Stomach (tissue), 9 donors: Measurements from ENCODE around the gene C19orf85. TPM values are rescaled to one million over a fixed set of nuclear protein-coding genes. Genes with fewer than 3 reads are reported as not detected.
A peak's percentile ranks its signal among the peaks of the same experiment; 100 is the strongest.

Source experiments
- DNase-seq, 2 donors: peaks; one replicate each; pipeline versions ENCODE4 v3.0.0 to v3.0.0-alpha.2; 2013 to 2019
- H3K27ac ChIP-seq, 5 donors: fragments of 200-600 bp in 4 of 5; sonication (generic) in 4 of 5; one replicate each; pipeline ENCODE4 v1.5.1; 2013 to 2019; ENCODE audit warnings: mild to moderate bottlenecking in 1 of 5, moderate library complexity in 1 of 5
- H3K27me3 ChIP-seq, 3 donors: fragments of 200-600 bp; sonication (generic); one replicate each; pipeline ENCODE4 v1.5.1; 2017 to 2019; ENCODE audit warnings: mixed run types in 1 of 3
- H3K36me3 ChIP-seq, 4 donors: fragments of 200-600 bp; sonication (generic); 1 replicate in 3 of 4; 2 replicates in 1 of 4; pipeline ENCODE4 v1.5.1; 2016 to 2019
- H3K4me1 ChIP-seq, 4 donors: fragments of 200-600 bp; sonication (generic); one replicate each; pipeline ENCODE4 v1.5.1; 2016 to 2019
- H3K4me3 ChIP-seq, 4 donors: fragments of 200-600 bp; sonication (generic) in 3 of 4; one replicate each; pipeline ENCODE4 v1.5.1; 2016 to 2019; ENCODE audit warnings: mild to moderate bottlenecking in 1 of 4
- H3K9me3 ChIP-seq, 4 donors: fragments of 200-600 bp; sonication (generic); one replicate each; pipeline ENCODE4 v1.5.1; 2016 to 2019
- EP300 ChIP-seq: sonication (generic); formaldehyde crosslinking; IDR thresholded peaks from one replicate; pipeline ENCODE4 v1.6.1; 2017; ENCODE audit warnings: antibody characterized with exemption
- POLR2A ChIP-seq, 4 donors: fragments of 450-650 bp; IDR thresholded peaks; one replicate each; pipeline ENCODE4 v1.6.1; 2016; ENCODE audit warnings: antibody characterized with exemption in 4 of 4, control low read depth in 2 of 4, mild to moderate bottlenecking in 1 of 4, moderate library complexity in 1 of 4
- POLR2AphosphoS5 ChIP-seq, 3 donors: sonication (generic); formaldehyde crosslinking; IDR thresholded peaks; one replicate each; pipeline ENCODE4 v1.6.1; 2016; ENCODE audit warnings: antibody characterized with exemption in 3 of 3
- WGBS, 5 donors: extraction: QIAGEN DNeasy Blood & Tissue Kit in 3 of 5; methylation state at CpG; one replicate each; pipeline versions ENCODE4 v1.1.5 to v1.1.7; 2013 to 2018; 5-methylcytosine and 5-hydroxymethylcytosine counted together
- intact Hi-C: fragments of 100-400 bp; cut with DNase I; formaldehyde crosslinking; loops from one replicate; pipeline ENCODE4 v1.15.1; 2023; ENCODE audit warnings: low total_unique reads
- polyA plus RNA-seq, 3 donors: library from polyadenylated mRNA; stranded (reverse); fragments of 200-250 nt; gene quantifications; one replicate each; pipeline ENCODE4 v1.2.3, GENCODE V29; 2013
- total RNA-seq, 5 donors: library from RNA; depleted of rRNA; stranded (reverse); fragments of >200 nt; gene quantifications; one replicate each; pipeline versions ENCODE4 v1.1.0 to v1.2.3, GENCODE V29; 2014 to 2016
- TF ChIP-seq, protein P1 (sequence below), 7 experiments: fragments of 450-650 bp in 4 of 7; fragments of 200-600 bp in 3 of 7; sonication (generic) in 3 of 7; IDR thresholded peaks; one replicate each; pipeline ENCODE4 v1.5.1; 2016 to 2019; ENCODE audit warnings: antibody characterized with exemption in 7 of 7, control low read depth in 2 of 7, mild to moderate bottlenecking in 1 of 7
- donor health status: healthy with polysubstance abuse.
- donor health status: Bipolar disorder and iron deficiency.
- donor health status: healthy.

Gene C19orf85
- total and polyA plus RNA-seq, 8 donors: 0.23 TPM; not detected in 7

GRCh38 chr19:55494172-55494761 is 29.7 kb upstream of the C19orf85 start:
- intact Hi-C loops: loop anchor here (10.0 kb wide), 2 partner anchors 209 to 349 kb away; partner anchors contain the start of genes BRSK1, HSPBP1 and TNNT1
- DNase-seq: peak in 1 of 2 donors; percentile 65
- Histone ChIP-seq H3K27ac (peak overlapping the region in 4 of 5 donors; percentile 31 to 96 (median 60)), H3K4me1 (peaks cover 0 to 63% (median 28%) of the 10 kb centered on the region in 4 donors), H3K36me3 (peaks cover 0 to 12% (median 5%) of the 10 kb centered on the region in 4 donors), H3K9me3 (no peaks in the 10 kb centered on the region), H3K27me3 (peaks cover 0 to 55% (median 11%) of the 10 kb centered on the region in 3 donors), H3K4me3 (peak overlapping the region in 2 of 4 donors; percentile 14 to 25)
- 42 to 61% (median 47%) methylated on average over 11 to 22 of the region's 22 CpGs for WGBS, 5 donors
- TF ChIP-seq EP300 (no peak), POLR2A (IDR thresholded peaks at IDR 0.05) (no peak), POLR2AphosphoS5 (IDR thresholded peaks at IDR 0.05) (no peak)
- TF ChIP-seq, protein P1, sequence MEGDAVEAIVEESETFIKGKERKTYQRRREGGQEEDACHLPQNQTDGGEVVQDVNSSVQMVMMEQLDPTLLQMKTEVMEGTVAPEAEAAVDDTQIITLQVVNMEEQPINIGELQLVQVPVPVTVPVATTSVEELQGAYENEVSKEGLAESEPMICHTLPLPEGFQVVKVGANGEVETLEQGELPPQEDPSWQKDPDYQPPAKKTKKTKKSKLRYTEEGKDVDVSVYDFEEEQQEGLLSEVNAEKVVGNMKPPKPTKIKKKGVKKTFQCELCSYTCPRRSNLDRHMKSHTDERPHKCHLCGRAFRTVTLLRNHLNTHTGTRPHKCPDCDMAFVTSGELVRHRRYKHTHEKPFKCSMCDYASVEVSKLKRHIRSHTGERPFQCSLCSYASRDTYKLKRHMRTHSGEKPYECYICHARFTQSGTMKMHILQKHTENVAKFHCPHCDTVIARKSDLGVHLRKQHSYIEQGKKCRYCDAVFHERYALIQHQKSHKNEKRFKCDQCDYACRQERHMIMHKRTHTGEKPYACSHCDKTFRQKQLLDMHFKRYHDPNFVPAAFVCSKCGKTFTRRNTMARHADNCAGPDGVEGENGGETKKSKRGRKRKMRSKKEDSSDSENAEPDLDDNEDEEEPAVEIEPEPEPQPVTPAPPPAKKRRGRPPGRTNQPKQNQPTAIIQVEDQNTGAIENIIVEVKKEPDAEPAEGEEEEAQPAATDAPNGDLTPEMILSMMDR (IDR thresholded peaks at IDR 0.05): no peak

DNA sequence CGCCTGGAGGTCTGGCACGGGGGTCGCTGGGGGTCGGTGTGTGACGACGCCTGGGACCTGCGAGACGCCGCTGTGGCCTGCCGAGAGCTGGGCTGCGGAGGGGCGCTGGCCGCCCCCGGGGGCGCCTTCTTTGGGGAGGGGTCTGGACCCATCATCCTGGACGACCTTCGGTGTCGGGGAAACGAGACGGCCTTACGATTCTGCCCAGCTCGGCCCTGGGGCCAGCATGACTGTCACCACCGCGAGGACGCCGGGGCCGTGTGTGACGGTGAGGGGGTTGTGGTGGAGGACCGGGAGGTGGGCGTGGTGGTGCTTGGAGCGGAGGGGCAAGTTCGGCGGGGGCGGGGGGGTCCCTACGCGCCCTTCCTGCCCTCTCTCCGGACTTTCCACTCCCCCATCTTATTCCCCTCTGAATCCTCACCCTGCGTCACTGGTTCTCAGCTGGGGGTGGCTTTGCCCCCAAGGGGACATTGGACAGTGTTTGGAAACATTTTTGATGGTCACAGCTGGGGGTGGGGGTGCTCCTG is 29.2 kb upstream of the C19orf85 start:
- intact Hi-C loops: loop anchor here (10.0 kb wide), 2 partner anchors 209 to 349 kb away; partner anchors contain the start of genes BRSK1, HSPBP1 and TNNT1
- Histone ChIP-seq H3K4me3 (peak overlapping the region in 2 of 4 donors; percentile 14 to 25), H3K9me3 (no peaks in the 10 kb centered on the region), H3K27ac (peak overlapping the region in 4 of 5 donors; percentile 31 to 96 (median 60)), H3K36me3 (peaks cover 0 to 8% (median 3%) of the 10 kb centered on the region in 4 donors), H3K4me1 (peaks cover 0 to 63% (median 30%) of the 10 kb centered on the region in 4 donors), H3K27me3 (peaks cover 0 to 61% (median 16%) of the 10 kb centered on the region in 3 donors)
- peak in 1 of 2 donors; percentile 16 for DNase-seq
- 14 to 62% (median 45%) methylated on average over 12 to 38 of the region's 38 CpGs for WGBS, 5 donors
- TF ChIP-seq POLR2A (IDR thresholded peaks at IDR 0.05) (no peak), POLR2AphosphoS5 (IDR thresholded peaks at IDR 0.05) (no peak), EP300 (no peak)
- TF ChIP-seq, protein P1 (IDR thresholded peaks at IDR 0.05): no peak

DNA sequence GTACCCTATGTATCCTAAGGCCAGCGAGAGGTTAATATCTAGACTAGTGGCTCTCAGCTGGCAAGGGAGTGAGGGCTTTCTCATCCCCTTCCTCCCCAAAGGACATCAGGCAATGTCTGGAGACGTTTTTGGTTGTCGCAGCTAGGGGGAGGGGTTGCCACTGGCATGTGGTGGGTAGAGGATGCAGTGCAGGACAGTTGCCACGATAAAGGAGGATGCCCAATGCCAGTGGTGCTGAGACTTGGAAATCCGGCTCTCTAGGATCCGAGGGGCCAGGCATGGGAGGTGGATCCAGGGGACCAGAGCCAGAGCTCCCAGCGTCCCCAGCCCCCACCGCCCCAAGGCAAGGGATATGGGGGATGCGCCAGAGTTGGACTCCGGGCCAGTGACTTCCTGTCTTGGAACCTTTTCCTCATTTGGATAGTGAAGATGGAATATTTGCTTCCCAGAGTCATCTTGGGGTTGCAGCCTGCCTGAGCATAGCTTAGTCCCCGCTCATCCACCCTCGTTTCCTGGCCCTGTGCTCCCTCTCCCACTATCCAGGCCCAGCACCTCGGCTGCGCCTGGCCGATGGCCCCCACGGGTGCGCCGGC is 28.6 kb upstream of the C19orf85 start:
- H3K9me3 ChIP-seq: no peaks in the 10 kb centered on the region
- H3K27me3 ChIP-seq: peaks cover 0 to 61% (median 16%) of the 10 kb centered on the region in 3 donors
- H3K4me1 ChIP-seq: peaks cover 0 to 60% (median 33%) of the 10 kb centered on the region in 4 donors
- TF ChIP-seq POLR2AphosphoS5 (IDR thresholded peaks at IDR 0.05) (no peak), POLR2A (IDR thresholded peaks at IDR 0.05) (no peak), EP300 (no peak)
- TF ChIP-seq, protein P1 (IDR thresholded peaks at IDR 0.05): no peak
- 38 to 63% (median 51%) methylated on average over 12 to 18 of the region's 18 CpGs for WGBS, 5 donors
- H3K36me3 ChIP-seq: peaks cover 0 to 4% (median 1%) of the 10 kb centered on the region in 4 donors
- intact Hi-C loops: loop anchor here (10.0 kb wide), 2 partner anchors 208 to 348 kb away; partner anchors contain the start of genes BRSK1, HSPBP1 and TNNT1
- H3K27ac ChIP-seq: peak overlapping the region in 4 of 5 donors; percentile 31 to 96 (median 60)
- DNase-seq: peak in 1 of 2 donors; percentile 64
- H3K4me3 ChIP-seq: peak overlapping the region in 2 of 4 donors; percentile 14 to 25

DNA sequence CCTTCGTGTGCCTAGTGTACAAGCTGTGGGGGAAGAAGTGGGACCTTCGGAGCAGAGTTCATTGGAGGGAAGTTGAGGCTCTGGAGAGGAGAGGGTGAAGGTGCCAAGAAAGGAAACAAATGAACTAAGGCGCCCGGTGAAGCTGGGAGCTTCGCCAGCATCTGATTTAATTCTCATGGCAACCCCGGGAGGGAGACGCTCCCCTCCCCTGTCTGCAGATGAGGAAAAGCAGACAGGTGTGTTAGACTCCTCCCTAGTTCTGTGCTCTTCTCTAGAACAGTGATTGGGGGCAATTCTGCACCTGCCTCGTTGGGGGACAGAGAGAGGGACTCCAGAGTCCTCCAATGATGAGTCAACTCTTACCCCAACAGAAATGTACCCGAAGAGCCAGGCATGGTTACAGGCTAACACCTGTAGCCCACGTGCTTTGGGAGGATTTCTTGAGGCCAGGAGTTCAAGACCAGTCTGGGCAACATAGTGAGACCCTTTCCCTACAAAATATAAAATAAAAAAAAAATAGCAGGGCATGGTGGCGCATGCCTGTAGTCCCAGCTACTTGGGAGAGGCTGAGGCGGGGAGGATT is 27.9 kb upstream of the C19orf85 start:
- Histone ChIP-seq H3K36me3 (no peaks in the 10 kb centered on the region), H3K4me1 (peaks cover 5 to 64% (median 38%) of the 10 kb centered on the region in 4 donors), H3K9me3 (no peaks in the 10 kb centered on the region), H3K4me3 (no peak overlapping the region), H3K27ac (peak overlapping the region in 1 of 5 donors; percentile 96), H3K27me3 (peaks cover 0 to 61% (median 16%) of the 10 kb centered on the region in 3 donors)
- 33 to 43% (median 38%) methylated on average over 12 of the region's 12 CpGs for WGBS, 5 donors
- TF ChIP-seq, protein P1 (IDR thresholded peaks at IDR 0.05): no peak
- no peak for TF ChIP-seq EP300
- no peak for TF ChIP-seq POLR2AphosphoS5 (IDR thresholded peaks at IDR 0.05)
- no peak for TF ChIP-seq POLR2A (IDR thresholded peaks at IDR 0.05)
- DNase-seq: peak in 1 of 2 donors; percentile 60
- intact Hi-C loops: loop anchor here (10.0 kb wide), 2 partner anchors 208 to 348 kb away; partner anchors contain the start of genes BRSK1, HSPBP1 and TNNT1
